ENCODE results near the gene UNC93A. TPM values are rescaled to one million over a fixed set of nuclear protein-coding genes. Genes with fewer than 3 reads are reported as not detected.
"Not testable (repeated sequence)": the region's sequence is repeated elsewhere in the genome, so short reads cannot be mapped to it uniquely, and the experiment has no call there.

Gene UNC93A
- total and polyA plus RNA-seq, 3 experiments from 2014 or later = not detected

- H3K27me3 ChIP-seq (ENCODE audit: insufficient read depth, low read length, poor library complexity, severe bottlenecking); H3K36me3 Mint-ChIP-seq; H3K4me1 ChIP-seq (ENCODE audit: insufficient read depth, low read length); H3K36me3 ChIP-seq (ENCODE audit: insufficient read depth, low read length); H3K9me3 ChIP-seq (ENCODE audit: low read length); DNase-seq; H3K4me3 Mint-ChIP-seq; CTCF ChIA-PET; H3K4me3 ChIP-seq (ENCODE audit: low read length); H3K27ac Mint-ChIP-seq; POLR2A ChIA-PET; H3K9me3 Mint-ChIP-seq; H3K27me3 Mint-ChIP-seq; H3K4me1 Mint-ChIP-seq; H3K27ac ChIP-seq (ENCODE audit: low read depth, low read length): not testable (repeated sequence)
Measured at GRCh38 chr6:167309355-167310192, 18.5 kb downstream of the UNC93A start.

GRCh38 chr6:167311286-167311685 is 20.2 kb downstream of the UNC93A start:
- DNase-seq = no peak
- H3K4me3 ChIP-seq (ENCODE audit: low read length) = no peak overlapping the region
- H3K4me1 ChIP-seq (ENCODE audit: insufficient read depth, low read length) = no peaks in the 10 kb centered on the region
- no peaks in the 10 kb centered on the region for H3K9me3 ChIP-seq (ENCODE audit: low read length)
- Mint-ChIP-seq H3K9me3 (no peaks in the 10 kb centered on the region), H3K27me3 (peaks cover 5 to 6% of the 10 kb centered on the region in 2 donors), H3K27ac (no peak overlapping the region), H3K36me3 (no peaks in the 10 kb centered on the region), H3K4me3 (no peak overlapping the region), H3K4me1 (no peaks in the 10 kb centered on the region)
- H3K36me3 ChIP-seq (ENCODE audit: insufficient read depth, low read length) = no peaks in the 10 kb centered on the region
- POLR2A ChIA-PET = no interaction called here
- H3K27ac ChIP-seq (ENCODE audit: low read depth, low read length) = no peak overlapping the region
- H3K27me3 ChIP-seq (ENCODE audit: insufficient read depth, low read length, poor library complexity, severe bottlenecking) = no peaks in the 10 kb centered on the region
- CTCF ChIA-PET = no interaction called here

DNA sequence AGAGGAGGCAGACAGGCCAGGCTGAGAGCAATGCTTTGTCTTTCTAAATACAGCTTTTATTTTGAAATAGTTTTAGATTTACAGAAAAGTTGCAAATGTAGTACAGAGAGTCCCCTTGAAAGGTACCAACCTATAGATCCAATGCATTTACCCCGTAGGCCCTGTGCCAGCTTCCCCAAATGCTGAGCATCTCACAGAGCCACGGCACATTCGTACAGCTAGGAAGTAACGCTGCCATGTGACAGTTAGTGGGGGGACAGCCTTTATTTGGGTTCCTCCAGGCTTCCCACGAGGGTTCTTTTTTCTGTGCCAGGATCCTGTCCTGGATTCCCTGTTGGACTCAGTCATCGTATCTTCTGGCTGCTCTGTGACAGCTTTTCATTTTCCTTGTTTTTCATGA is 20.6 kb downstream of the UNC93A start:
- H3K27me3 ChIP-seq (ENCODE audit: insufficient read depth, low read length, poor library complexity, severe bottlenecking); CTCF ChIA-PET; H3K4me3 Mint-ChIP-seq; POLR2A ChIA-PET; DNase-seq; H3K27ac ChIP-seq (ENCODE audit: low read depth, low read length); H3K4me1 Mint-ChIP-seq; H3K27me3 Mint-ChIP-seq; H3K4me1 ChIP-seq (ENCODE audit: insufficient read depth, low read length); H3K9me3 ChIP-seq (ENCODE audit: low read length); H3K4me3 ChIP-seq (ENCODE audit: low read length); H3K27ac Mint-ChIP-seq; H3K36me3 ChIP-seq (ENCODE audit: insufficient read depth, low read length); H3K9me3 Mint-ChIP-seq; H3K36me3 Mint-ChIP-seq: not testable (repeated sequence)

DNA sequence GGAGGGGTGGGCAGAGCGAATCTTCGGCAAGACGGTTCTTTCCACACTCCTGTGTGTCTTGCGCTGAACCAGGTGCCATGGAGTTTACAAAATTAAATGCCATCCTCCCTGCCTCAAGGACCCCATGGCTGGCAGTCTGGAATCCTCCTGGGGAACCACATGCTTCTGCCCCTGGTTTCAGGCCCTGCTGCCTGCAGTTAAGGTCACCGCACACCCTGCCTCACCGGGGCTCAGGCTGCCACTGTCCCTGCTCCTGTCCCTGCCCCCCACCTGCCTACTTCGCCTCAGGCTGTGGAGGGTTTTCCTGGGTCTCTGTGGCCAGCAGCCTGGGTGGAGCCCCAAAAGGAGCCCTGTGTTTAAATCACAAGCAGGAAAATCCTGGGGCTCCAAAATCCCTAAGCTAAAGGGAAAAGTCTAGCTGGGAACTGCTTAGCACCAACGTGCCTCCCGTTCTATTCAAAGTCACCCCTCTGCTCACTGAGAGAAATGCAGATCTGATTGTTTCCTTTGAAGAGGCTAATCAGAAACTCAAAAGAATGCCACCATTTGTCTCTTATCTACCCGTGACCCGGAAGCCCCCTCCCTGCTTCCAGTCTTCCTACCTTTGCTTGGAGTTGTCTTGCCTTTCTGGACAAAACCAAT is 23.2 kb downstream of the UNC93A start:
- Mint-ChIP-seq H3K4me1 (no peaks in the 10 kb centered on the region), H3K36me3 (no peaks in the 10 kb centered on the region), H3K27ac (no peak overlapping the region), H3K9me3 (no peaks in the 10 kb centered on the region), H3K4me3 (no peak overlapping the region), H3K27me3 (peaks cover 10 to 23% of the 10 kb centered on the region in 2 donors)
- Histone ChIP-seq H3K4me3 (ENCODE audit: low read length) (no peak overlapping the region), H3K36me3 (ENCODE audit: insufficient read depth, low read length) (no peaks in the 10 kb centered on the region), H3K27ac (ENCODE audit: low read depth, low read length) (no peak overlapping the region), H3K27me3 (ENCODE audit: insufficient read depth, low read length, poor library complexity, severe bottlenecking) (no peaks in the 10 kb centered on the region), H3K9me3 (ENCODE audit: low read length) (no peaks in the 10 kb centered on the region), H3K4me1 (ENCODE audit: insufficient read depth, low read length) (no peaks in the 10 kb centered on the region)
- CTCF ChIA-PET = no interaction called here
- no peak for DNase-seq
- POLR2A ChIA-PET = no interaction called here

DNA sequence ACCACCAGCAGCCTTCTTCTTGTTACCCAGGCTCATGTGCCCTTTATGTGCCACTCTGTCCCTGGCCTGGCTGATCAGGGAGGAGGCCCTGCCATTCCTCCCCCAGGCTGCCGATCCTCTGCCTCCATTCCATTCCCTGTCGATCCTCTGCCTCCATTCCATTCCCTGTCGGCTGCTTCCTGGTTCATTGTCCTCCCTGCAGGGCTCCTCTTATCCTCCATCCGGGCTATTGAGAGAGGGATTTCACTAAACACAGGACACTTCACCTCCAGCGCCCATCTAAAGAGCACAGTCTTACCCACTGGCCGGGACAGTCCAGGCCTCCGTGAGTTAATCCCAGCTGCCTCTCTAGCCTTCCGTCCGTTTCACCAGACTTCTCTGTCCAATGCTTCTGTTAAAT is 26.1 kb downstream of the UNC93A start:
- POLR2A ChIA-PET = no interaction called here
- no peaks in the 10 kb centered on the region for H3K4me1 Mint-ChIP-seq
- H3K27ac ChIP-seq (ENCODE audit: low read depth, low read length) = no peak overlapping the region
- no peaks in the 10 kb centered on the region for H3K27me3 ChIP-seq (ENCODE audit: insufficient read depth, low read length, poor library complexity, severe bottlenecking)
- CTCF ChIA-PET = no interaction called here
- H3K4me3 Mint-ChIP-seq = no peak overlapping the region
- no peaks in the 10 kb centered on the region for H3K36me3 ChIP-seq (ENCODE audit: insufficient read depth, low read length)
- peaks cover 10 to 30% of the 10 kb centered on the region in 2 donors for H3K27me3 Mint-ChIP-seq
- H3K4me3 ChIP-seq (ENCODE audit: low read length) = no peak overlapping the region
- H3K4me1 ChIP-seq (ENCODE audit: insufficient read depth, low read length) = no peaks in the 10 kb centered on the region
- H3K27ac Mint-ChIP-seq = no peak overlapping the region
- H3K9me3 ChIP-seq (ENCODE audit: low read length) = no peaks in the 10 kb centered on the region
- no peaks in the 10 kb centered on the region for H3K36me3 Mint-ChIP-seq
- DNase-seq = no peak
- H3K9me3 Mint-ChIP-seq = no peaks in the 10 kb centered on the region

- H3K27me3 Mint-ChIP-seq = peaks cover 7 to 33% of the 10 kb centered on the region in 2 donors
- H3K27ac ChIP-seq (ENCODE audit: low read depth, low read length); H3K4me3 ChIP-seq (ENCODE audit: low read length); CTCF ChIA-PET; H3K27me3 ChIP-seq (ENCODE audit: insufficient read depth, low read length, poor library complexity, severe bottlenecking); H3K9me3 ChIP-seq (ENCODE audit: low read length); H3K36me3 ChIP-seq (ENCODE audit: insufficient read depth, low read length); H3K36me3 Mint-ChIP-seq; H3K27ac Mint-ChIP-seq; H3K4me1 ChIP-seq (ENCODE audit: insufficient read depth, low read length); DNase-seq; POLR2A ChIA-PET; H3K9me3 Mint-ChIP-seq; H3K4me3 Mint-ChIP-seq; H3K4me1 Mint-ChIP-seq: not testable (repeated sequence)
Measured at GRCh38 chr6:167318354-167318753, 27.2 kb downstream of the UNC93A start.

DNA sequence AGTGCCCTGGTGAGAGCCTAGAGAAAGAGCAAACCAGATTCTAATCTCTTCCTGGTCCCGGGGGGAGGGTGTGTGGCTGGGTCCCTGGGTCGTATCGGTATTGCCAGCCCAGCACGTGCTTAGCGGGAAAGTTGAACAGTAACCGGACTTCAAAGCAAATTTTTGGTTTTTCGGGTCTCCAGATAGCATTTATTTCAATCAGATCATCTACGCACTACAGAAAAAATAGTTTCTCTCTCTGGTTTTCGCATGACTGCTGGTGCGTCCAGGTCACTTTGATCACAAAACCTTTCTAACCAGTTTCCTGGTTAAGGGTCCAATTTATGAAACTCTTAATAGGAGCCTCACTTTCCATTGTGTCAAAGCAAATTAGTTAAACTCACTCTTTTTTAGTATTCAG is 27.7 kb downstream of the UNC93A start:
- H3K9me3 Mint-ChIP-seq; POLR2A ChIA-PET; H3K4me3 ChIP-seq (ENCODE audit: low read length); H3K36me3 Mint-ChIP-seq; H3K27ac ChIP-seq (ENCODE audit: low read depth, low read length); H3K4me1 Mint-ChIP-seq; CTCF ChIA-PET; H3K9me3 ChIP-seq (ENCODE audit: low read length); DNase-seq; H3K4me1 ChIP-seq (ENCODE audit: insufficient read depth, low read length); H3K4me3 Mint-ChIP-seq; H3K27ac Mint-ChIP-seq; H3K27me3 ChIP-seq (ENCODE audit: insufficient read depth, low read length, poor library complexity, severe bottlenecking); H3K36me3 ChIP-seq (ENCODE audit: insufficient read depth, low read length): not testable (repeated sequence)
- peaks cover 4 to 33% of the 10 kb centered on the region in 2 donors for H3K27me3 Mint-ChIP-seq

GRCh38 chr6:167319856-167320753 is 29.0 kb downstream of the UNC93A start:
- H3K4me1 Mint-ChIP-seq; H3K4me3 ChIP-seq (ENCODE audit: low read length); H3K36me3 ChIP-seq (ENCODE audit: insufficient read depth, low read length); DNase-seq; H3K4me3 Mint-ChIP-seq; H3K27me3 ChIP-seq (ENCODE audit: insufficient read depth, low read length, poor library complexity, severe bottlenecking); H3K27ac Mint-ChIP-seq; H3K9me3 ChIP-seq (ENCODE audit: low read length); CTCF ChIA-PET; POLR2A ChIA-PET; H3K27ac ChIP-seq (ENCODE audit: low read depth, low read length); H3K4me1 ChIP-seq (ENCODE audit: insufficient read depth, low read length); H3K36me3 Mint-ChIP-seq; H3K9me3 Mint-ChIP-seq: not testable (repeated sequence)
- H3K27me3 Mint-ChIP-seq = peaks cover 4 to 33% of the 10 kb centered on the region in 2 donors
